Naive B cell (primary cell): Measurements from ENCODE around the gene ZBTB2. TPM values are rescaled to one million over a fixed set of nuclear protein-coding genes. Genes with fewer than 3 reads are reported as not detected.

Experiments used
- polyA plus RNA-seq, 6 donors: library from polyadenylated mRNA; unstranded; fragments of 300-500 nt; fragmentation: Illumina TruSeq; gene quantifications; one replicate each; pipeline ENCODE4 v1.2.3, GENCODE V29; 2021; ENCODE audit warnings: low read depth in 6 of 6

Gene ZBTB2
- polyA plus RNA-seq, 6 donors from 2014 or later: 11.6 to 22.7 (median 14.5) TPM

Other genes starting within 250 kb of the ZBTB2 start
- gene AKAP12, start 151.6 kb downstream of the ZBTB2 start, polyA plus RNA-seq: under 1 TPM in 3 of 6 donors, not detected in 3; 0.04 to 0.19 (median 0.08) TPM
- gene RMND1, start 60.6 kb upstream of the ZBTB2 start, polyA plus RNA-seq: 10 to 100 TPM in 3 of 6 donors, 1 to 10 TPM in 3; 2.7 to 13.8 (median 9.8) TPM
- not detected for gene CCDC170, start 102.5 kb upstream of the ZBTB2 start, polyA plus RNA-seq